ENCODE results near the gene MRC2.

DNA sequence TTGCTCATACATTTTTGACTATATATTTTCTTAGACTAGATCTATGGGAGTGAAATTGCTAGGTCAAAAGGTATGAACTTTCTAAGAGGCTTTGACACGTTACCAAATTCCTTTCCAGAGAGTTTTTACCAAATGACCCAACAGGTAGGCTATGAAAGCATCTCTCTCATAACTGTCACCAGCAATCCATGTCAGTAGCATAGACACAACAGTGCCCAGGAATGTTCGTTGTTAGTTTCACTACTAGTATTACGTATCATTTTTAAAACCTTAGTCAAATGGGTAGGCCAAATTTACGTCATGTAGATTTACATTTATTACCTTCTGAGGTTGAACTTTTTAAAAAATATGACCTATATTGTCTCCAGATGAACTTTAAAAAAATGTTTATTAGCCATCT, 113.8 kb downstream of the MRC2 start:
- TF ChIP-seq EZH2 (IDR thresholded peaks at IDR 0.05; ENCODE audit: insufficient read depth, poor library complexity, severe bottlenecking) (no peak), EZH2phosphoT487 (IDR thresholded peaks at IDR 0.05; ENCODE audit: insufficient read depth, low read depth) (no peak)

Measured in GM23248 (cell line).